ENCODE data around the gene CALHM3.

GRCh38 chr10:103478671-103479070, 369 bp downstream of the CALHM3 start:
- no peak for TF ChIP-seq POLR2A (IDR thresholded peaks at IDR 0.05; ENCODE audit: low read depth, low read length)
- no peak for TF ChIP-seq TAF1 (IDR thresholded peaks at IDR 0.05; ENCODE audit: borderline replicate concordance, low read depth, low read length)

All from GM12892 (cell line).